Hepatocyte (in vitro differentiated cells): ENCODE measurements around the gene ZNF560.
A peak's percentile ranks its signal among the peaks of the same experiment; 100 is the strongest.

Source experiments
- EZH2 ChIP-seq: fragments of 200-600 bp; sonication (generic); IDR thresholded peaks from 2 replicates; pipeline ENCODE4 v1.6.1; 2016; ENCODE audit warnings: antibody characterized with exemption, mild to moderate bottlenecking, borderline replicate concordance
- TF ChIP-seq, protein P1 (sequence below): fragments of 200-600 bp; sonication (generic); IDR thresholded peaks from 2 replicates; pipeline ENCODE4 v1.5.1; 2016; ENCODE audit warnings: antibody characterized with exemption, mild to moderate bottlenecking; ENCODE audit not compliant: poor library complexity

DNA sequence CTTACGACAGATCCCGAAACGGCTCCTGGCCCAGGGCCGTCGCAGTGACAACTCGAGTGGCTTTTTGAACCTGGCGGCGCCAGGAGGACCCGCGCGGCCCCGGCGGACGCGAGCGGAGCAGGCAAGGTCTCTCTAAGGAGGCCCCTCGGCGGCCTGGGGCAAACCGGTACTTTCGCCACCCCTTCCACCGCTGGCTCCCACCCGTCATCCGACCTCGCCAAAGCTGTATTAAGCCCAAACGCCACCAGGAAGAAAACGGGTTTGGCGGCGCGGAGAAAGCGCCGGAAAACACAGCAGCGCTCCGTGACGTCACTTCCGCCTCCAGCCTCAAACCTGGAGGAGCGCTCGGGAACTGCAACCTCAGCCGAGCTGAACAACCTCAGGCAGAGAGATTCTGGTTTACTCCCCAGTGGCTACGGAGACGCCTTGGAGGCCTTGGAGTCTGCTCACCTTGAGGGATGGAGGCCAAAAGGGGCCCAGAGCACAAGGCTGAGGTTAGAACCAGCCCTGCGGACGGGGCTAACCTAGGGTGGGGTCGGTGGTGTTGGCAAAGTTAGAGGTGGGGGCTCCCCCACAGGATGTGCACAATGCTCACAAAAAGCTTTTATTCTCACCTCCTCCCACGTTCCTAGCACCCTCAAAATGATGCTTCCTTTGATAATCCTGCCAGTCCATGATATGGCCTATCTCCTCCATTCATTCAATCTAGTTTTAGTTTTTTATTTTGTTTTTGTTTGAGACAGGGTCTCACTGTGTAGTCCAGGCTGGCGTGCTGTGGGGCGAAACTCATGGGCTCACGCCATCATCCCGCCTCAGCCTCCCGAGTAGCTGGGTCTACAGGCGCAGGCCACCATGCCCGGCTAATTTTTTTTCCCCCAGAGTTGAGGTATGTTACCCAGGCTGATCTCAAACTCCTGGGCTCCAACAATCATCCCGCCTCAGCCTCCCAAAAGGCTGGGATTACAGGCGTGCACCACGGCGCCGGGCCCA lies 62.8 kb downstream of the ZNF560 start, which contains the start of gene ZNF266:
- TF ChIP-seq, protein P1, sequence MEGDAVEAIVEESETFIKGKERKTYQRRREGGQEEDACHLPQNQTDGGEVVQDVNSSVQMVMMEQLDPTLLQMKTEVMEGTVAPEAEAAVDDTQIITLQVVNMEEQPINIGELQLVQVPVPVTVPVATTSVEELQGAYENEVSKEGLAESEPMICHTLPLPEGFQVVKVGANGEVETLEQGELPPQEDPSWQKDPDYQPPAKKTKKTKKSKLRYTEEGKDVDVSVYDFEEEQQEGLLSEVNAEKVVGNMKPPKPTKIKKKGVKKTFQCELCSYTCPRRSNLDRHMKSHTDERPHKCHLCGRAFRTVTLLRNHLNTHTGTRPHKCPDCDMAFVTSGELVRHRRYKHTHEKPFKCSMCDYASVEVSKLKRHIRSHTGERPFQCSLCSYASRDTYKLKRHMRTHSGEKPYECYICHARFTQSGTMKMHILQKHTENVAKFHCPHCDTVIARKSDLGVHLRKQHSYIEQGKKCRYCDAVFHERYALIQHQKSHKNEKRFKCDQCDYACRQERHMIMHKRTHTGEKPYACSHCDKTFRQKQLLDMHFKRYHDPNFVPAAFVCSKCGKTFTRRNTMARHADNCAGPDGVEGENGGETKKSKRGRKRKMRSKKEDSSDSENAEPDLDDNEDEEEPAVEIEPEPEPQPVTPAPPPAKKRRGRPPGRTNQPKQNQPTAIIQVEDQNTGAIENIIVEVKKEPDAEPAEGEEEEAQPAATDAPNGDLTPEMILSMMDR = peak; percentile 35
- TF ChIP-seq EZH2 = no peak
